Ishikawa (cell line): ENCODE results near the gene SGMS1.

Experiments
- TAF1 ChIP-seq: IDR thresholded peaks from 2 replicates; pipeline ENCODE4 v1.6.1; 2012; ENCODE audit warnings: low read depth, mild to moderate bottlenecking
- TEAD4 ChIP-seq: IDR thresholded peaks from 2 replicates; pipeline ENCODE4 v1.6.1; 2012
- TF ChIP-seq, protein P1 (sequence below): IDR thresholded peaks from 2 replicates; pipeline ENCODE4 v1.6.1; 2012

DNA sequence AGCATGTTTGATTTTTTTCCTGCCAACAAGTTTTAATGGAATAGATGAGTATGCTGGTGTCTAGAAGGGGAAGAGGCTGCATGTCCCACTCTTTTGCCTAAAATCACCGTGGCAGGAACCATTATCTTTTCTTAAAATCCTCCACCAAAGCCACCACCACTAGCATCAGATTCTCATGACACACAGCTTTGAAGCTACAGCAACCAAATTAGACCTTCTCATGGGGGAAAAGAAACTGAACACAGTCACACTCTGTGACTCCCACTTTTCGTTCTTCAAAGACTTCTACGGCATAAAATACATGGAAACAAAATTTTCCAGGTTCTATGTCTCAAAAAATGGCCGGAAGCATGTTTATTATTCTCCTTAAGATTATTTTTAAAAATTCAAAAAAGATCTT is 81.8 kb downstream of the SGMS1 start:
- TF ChIP-seq TEAD4 (no peak), TAF1 (no peak)
- TF ChIP-seq, protein P1, sequence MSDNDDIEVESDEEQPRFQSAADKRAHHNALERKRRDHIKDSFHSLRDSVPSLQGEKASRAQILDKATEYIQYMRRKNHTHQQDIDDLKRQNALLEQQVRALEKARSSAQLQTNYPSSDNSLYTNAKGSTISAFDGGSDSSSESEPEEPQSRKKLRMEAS = no peak
